Endothelial cell of umbilical vein (primary cell): ENCODE data around the gene ADAMTS12. TPM values are rescaled to one million over a fixed set of nuclear protein-coding genes. Genes with fewer than 3 reads are reported as not detected.

Experiments used
- BruUV-seq: library from RNA; stranded (reverse); fragments of 400-500 nt; replicated peaks from 2 replicates; lab custom pipeline; 2021; lab: Mats Ljungman, UMichigan
- CTCF ChIA-PET: fragments of 300-600, 350-600 bp; sonication (Branson Sonifier 250); formaldehyde crosslinking; loops from one replicate; lab custom pipeline; 2021; ENCODE audit warnings: antibody characterized with exemption, inconsistent platforms; lab: Charles Lee
- POLR2A ChIA-PET: fragments of 300-600, 350-600 bp; sonication (Branson Sonifier 250); formaldehyde crosslinking; loops from one replicate; lab custom pipeline; 2021; ENCODE audit warnings: antibody characterized with exemption, inconsistent platforms; lab: Charles Lee
- DNase-seq: peaks from one replicate; pipeline ENCODE4 v3.0.0-alpha.2; 2011; ENCODE audit warnings: low read depth, low spot score
- FAIRE-seq: peaks from 2 replicates; lab custom pipeline; 2011; peaks lifted over from hg19 to GRCh38; lab: Jason Lieb, UNC
- H2AFZ ChIP-seq: 2 replicates; pipeline ENCODE4 v1.6.0; 2012; ENCODE audit warnings: low read depth, low read length, control low read depth, inconsistent platforms
- H3K27ac ChIP-seq: 2 replicates; pipeline ENCODE4 v1.5.1; 2011; ENCODE audit warnings: low read depth, mild to moderate bottlenecking, control low read depth, low read length, moderate library complexity; ENCODE audit not compliant: insufficient read depth
- H3K27me3 ChIP-seq, 2 experiments: 2 replicates each; pipeline versions ENCODE4 v1.6.0 to v1.6.1; 2011; ENCODE audit warnings: low read length in 2 of 2, mixed read lengths in 1 of 2; ENCODE audit not compliant: control insufficient read depth in 2 of 2, insufficient read depth in 2 of 2
- H3K36me3 ChIP-seq, 2 experiments: 2 replicates in 1 of 2; 3 replicates in 1 of 2; pipeline ENCODE4 v1.5.1; 2011; ENCODE audit warnings: low read length in 2 of 2, mild to moderate bottlenecking in 1 of 2, moderate library complexity in 1 of 2; ENCODE audit not compliant: control insufficient read depth in 2 of 2, insufficient read depth in 2 of 2; ENCODE audit errors: extremely low read depth in 1 of 2
- H3K4me1 ChIP-seq: 3 replicates; pipeline ENCODE4 v1.5.1; 2011; ENCODE audit warnings: mild to moderate bottlenecking, low read length; ENCODE audit not compliant: control insufficient read depth, insufficient read depth; ENCODE audit errors: extremely low read depth
- H3K4me2 ChIP-seq: 2 replicates; pipeline ENCODE4 v1.6.1; 2011; ENCODE audit warnings: low read length, control low read depth, mixed read lengths; ENCODE audit not compliant: insufficient read depth
- H3K4me3 ChIP-seq, 3 experiments: fragments of 200-600 bp in 1 of 3; sonication (generic), shearing (Covaris generic) in 1 of 3; replicated peaks in 1 of 3; 2 replicates each; pipeline ENCODE4 v1.5.1; 2011 to 2016; ENCODE audit warnings: control low read depth in 3 of 3, low read length in 3 of 3, mild to moderate bottlenecking in 2 of 3, inconsistent platforms in 1 of 3, low read depth in 1 of 3, moderate library complexity in 1 of 3; ENCODE audit not compliant: insufficient read depth in 1 of 3
- H3K79me2 ChIP-seq: 2 replicates; pipeline ENCODE4 v1.6.0; 2012; ENCODE audit warnings: low read length, inconsistent platforms; ENCODE audit not compliant: control insufficient read depth, insufficient read depth
- H3K9ac ChIP-seq: replicated peaks from 2 replicates; pipeline ENCODE3; 2011; ENCODE audit warnings: low read length, control low read depth; ENCODE audit not compliant: insufficient read depth; ENCODE audit errors: extremely low read depth
- H3K9me1 ChIP-seq: replicated peaks from 3 replicates; pipeline ENCODE4 v1.6.0; 2011; ENCODE audit warnings: mild to moderate bottlenecking, low read length; ENCODE audit not compliant: control insufficient read depth, insufficient read depth; ENCODE audit errors: extremely low read depth
- H3K9me3 ChIP-seq: replicated peaks from 2 replicates; pipeline ENCODE4 v1.5.1; 2012; ENCODE audit warnings: low read length, inconsistent platforms; ENCODE audit not compliant: control insufficient read depth, insufficient read depth
- H4K20me1 ChIP-seq: replicated peaks from 2 replicates; pipeline ENCODE3; 2011; ENCODE audit warnings: mild to moderate bottlenecking, low read length; ENCODE audit not compliant: control insufficient read depth, insufficient read depth; ENCODE audit errors: extremely low read depth
- CTCF ChIP-seq, 2 donors: IDR thresholded peaks; 1 replicate in 1 of 2; 2 replicates in 1 of 2; pipeline ENCODE4 v1.5.1; 2011; ENCODE audit warnings: low read length in 2 of 2, mild to moderate bottlenecking in 2 of 2, moderate library complexity in 2 of 2, control low read depth in 1 of 2, inconsistent platforms in 1 of 2, low read depth in 1 of 2; ENCODE audit not compliant: insufficient read depth in 1 of 2; ENCODE audit errors: extremely low read depth in 1 of 2
- EZH2 ChIP-seq: IDR thresholded peaks from 2 replicates; pipeline ENCODE4 v1.6.1; 2012; ENCODE audit warnings: borderline replicate concordance, low read depth, mild to moderate bottlenecking, moderate library complexity, low read length, inconsistent platforms; ENCODE audit not compliant: severe bottlenecking
- FOS ChIP-seq: IDR thresholded peaks from 2 replicates; pipeline ENCODE4 v1.6.1; 2011; ENCODE audit warnings: mild to moderate bottlenecking, low read length, moderate library complexity, borderline replicate concordance; ENCODE audit not compliant: insufficient read depth
- MAX ChIP-seq: IDR thresholded peaks from 2 replicates; pipeline ENCODE4 v1.6.1; 2011; ENCODE audit not compliant: insufficient read depth, insufficient read length
- POLR2A ChIP-seq: IDR thresholded peaks from 2 replicates; pipeline ENCODE4 v1.6.1; 2012; ENCODE audit warnings: low read depth, mild to moderate bottlenecking, control low read depth, low read length
- POLR2AphosphoS5 ChIP-seq: IDR thresholded peaks from 2 replicates; pipeline ENCODE4 v1.6.1; 2012; ENCODE audit warnings: low read depth, mild to moderate bottlenecking, control low read depth, low read length, moderate library complexity; ENCODE audit not compliant: insufficient read depth
- dilution Hi-C: fragments of 300-500 bp; cut with MboI; formaldehyde crosslinking; loops from one replicate; pipeline ENCODE4 v1.15.0; 2019; ENCODE audit warnings: low sequenced_read_pairs; ENCODE audit not compliant: extremely low pct_ligation_motif_present
- intact Hi-C: fragments of 100-400 bp; cut with micrococcal nuclease; formaldehyde crosslinking; loops from one replicate; pipeline ENCODE4 v1.10.0; 2022
- polyA plus RNA-seq, 4 experiments: library from polyadenylated mRNA; depleted of rRNA in 3 of 4; stranded (reverse) in 3 of 4; unstranded in 1 of 4; fragments of >200 nt; gene quantifications; 2 replicates each; pipeline versions ENCODE4 v1.2.1 to v1.2.3, GENCODE V29; 2011 to 2012; ENCODE audit warnings: missing spikeins in 1 of 4
- total RNA-seq: library from RNA; stranded (reverse); gene quantifications from 2 replicates; pipeline ENCODE4 v1.2.3, GENCODE V29; 2021

Gene ADAMTS12
- total and polyA plus RNA-seq, 2 donors (not counting 3 experiments of a cell fraction or from before 2014, with no cell fraction given) = 0.88 TPM; not detected in 1

- POLR2A ChIA-PET = no interaction called here
- CTCF ChIA-PET = no interaction called here
- peaks cover 34 to 35% of the 10 kb centered on the region in 2 experiments for H3K27me3 ChIP-seq
Observed at GRCh38 chr5:33894566-33894965, 2.8 kb upstream of the ADAMTS12 start.

More at GRCh38 chr5:33894566-33894965, 2.8 kb upstream of the ADAMTS12 start:
- H3K9me3 ChIP-seq = no peaks in the 10 kb centered on the region
- FAIRE-seq (no peak), DNase-seq (no peak)
- BruUV-seq = no TSS peak
- no peak overlapping the region for H3K4me3 ChIP-seq
- intact Hi-C loops (no loop called here), dilution Hi-C loops (no loop called here)
- H3K9me1 ChIP-seq = no peaks in the 10 kb centered on the region
- H3K36me3 ChIP-seq = no peaks in the 10 kb centered on the region
- no peaks in the 10 kb centered on the region for H4K20me1 ChIP-seq
- H3K27ac ChIP-seq = no peak overlapping the region
- H3K4me2 ChIP-seq = no peak overlapping the region
- no peaks in the 10 kb centered on the region for H3K79me2 ChIP-seq
- no peak overlapping the region for H2AFZ ChIP-seq
- no peak for TF ChIP-seq CTCF (IDR thresholded peaks at IDR 0.05; ENCODE audit: extremely low read depth in 1 of 2, insufficient read depth in 1 of 2, low read depth in 1 of 2, low read length in 2 of 2)
- TF ChIP-seq POLR2AphosphoS5 = no peak
- no peak for TF ChIP-seq EZH2
- TF ChIP-seq FOS = no peak
- TF ChIP-seq MAX = no peak
- TF ChIP-seq POLR2A = no peak
- H3K9ac ChIP-seq = no peak overlapping the region
- H3K4me1 ChIP-seq = peaks cover 10% of the 10 kb centered on the region
